Neural progenitor cell (in vitro differentiated cells): ENCODE data around the gene ARL6IP1.

Experiments
- CTCF ChIP-seq: fragments of 200-600 bp; sonication (generic); IDR thresholded peaks from 2 replicates; pipeline ENCODE4 v1.5.1; 2017; ENCODE audit warnings: antibody characterized with exemption, mild to moderate bottlenecking
- EZH2 ChIP-seq: fragments of 200-600 bp; sonication (generic); IDR thresholded peaks from 2 replicates; pipeline ENCODE4 v1.6.1; 2017; ENCODE audit warnings: antibody characterized with exemption, mild to moderate bottlenecking, moderate library complexity

GRCh38 chr16:18809165-18809564 is 7.8 kb upstream of the ARL6IP1 start:
- TF ChIP-seq CTCF (no peak), EZH2 (no peak)
